ENCODE data around the gene ALDH4A1.

Gene ALDH4A1

DNA sequence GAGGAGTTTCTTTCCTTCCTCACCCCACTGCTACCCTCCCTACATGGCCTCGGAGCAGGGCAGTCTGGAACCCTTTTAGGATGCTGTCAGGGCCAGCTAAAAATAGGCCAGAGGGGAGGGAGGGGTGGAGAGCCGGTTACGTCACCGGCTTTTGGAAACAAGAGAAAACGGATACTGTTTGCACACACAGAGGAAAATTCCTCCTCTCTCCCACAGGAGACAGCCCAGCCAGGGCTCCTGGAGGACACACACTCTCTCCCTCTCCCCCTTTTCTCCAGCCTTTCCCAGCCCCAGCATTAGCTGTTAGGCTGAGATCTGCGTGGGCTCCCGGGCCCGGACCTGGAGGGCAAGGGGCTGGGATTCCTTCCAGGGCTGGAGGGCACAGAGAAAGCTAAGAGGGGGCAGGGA lies 20.0 kb upstream of the ALDH4A1 start:
- DNase-seq: no peak

GRCh38 chr1:18921516-18922251 lies 19.3 kb upstream of the ALDH4A1 start:
- DNase-seq: no peak

DNA sequence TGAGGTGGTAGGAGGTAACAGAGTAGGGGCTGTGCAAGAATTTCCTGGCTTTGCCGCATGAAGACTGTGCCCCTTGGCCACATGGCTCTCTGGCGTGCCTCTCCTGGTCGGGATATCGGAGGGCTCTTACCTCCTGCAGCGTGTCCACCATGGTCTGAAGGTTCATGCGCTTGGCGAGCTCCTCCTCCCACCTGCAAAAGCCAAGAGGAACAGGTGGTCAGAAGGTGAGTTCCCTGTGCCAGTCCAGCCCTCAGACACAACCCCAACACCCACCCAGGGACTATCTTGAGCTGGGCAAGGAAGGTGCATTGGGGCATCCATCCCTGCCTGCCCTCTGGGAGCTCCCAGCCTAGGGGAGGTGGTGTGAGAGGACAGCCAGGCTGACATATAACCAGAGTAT lies 18.6 kb upstream of the ALDH4A1 start:
- DNase-seq: no peak

GRCh38 chr1:18919956-18920355 lies 17.6 kb upstream of the ALDH4A1 start:
- DNase-seq: no peak

GRCh38 chr1:18919197-18919905 lies 17.0 kb upstream of the ALDH4A1 start:
- DNase-seq: no peak

GRCh38 chr1:18918417-18918816 lies 16.1 kb upstream of the ALDH4A1 start:
- DNase-seq: no peak

DNA sequence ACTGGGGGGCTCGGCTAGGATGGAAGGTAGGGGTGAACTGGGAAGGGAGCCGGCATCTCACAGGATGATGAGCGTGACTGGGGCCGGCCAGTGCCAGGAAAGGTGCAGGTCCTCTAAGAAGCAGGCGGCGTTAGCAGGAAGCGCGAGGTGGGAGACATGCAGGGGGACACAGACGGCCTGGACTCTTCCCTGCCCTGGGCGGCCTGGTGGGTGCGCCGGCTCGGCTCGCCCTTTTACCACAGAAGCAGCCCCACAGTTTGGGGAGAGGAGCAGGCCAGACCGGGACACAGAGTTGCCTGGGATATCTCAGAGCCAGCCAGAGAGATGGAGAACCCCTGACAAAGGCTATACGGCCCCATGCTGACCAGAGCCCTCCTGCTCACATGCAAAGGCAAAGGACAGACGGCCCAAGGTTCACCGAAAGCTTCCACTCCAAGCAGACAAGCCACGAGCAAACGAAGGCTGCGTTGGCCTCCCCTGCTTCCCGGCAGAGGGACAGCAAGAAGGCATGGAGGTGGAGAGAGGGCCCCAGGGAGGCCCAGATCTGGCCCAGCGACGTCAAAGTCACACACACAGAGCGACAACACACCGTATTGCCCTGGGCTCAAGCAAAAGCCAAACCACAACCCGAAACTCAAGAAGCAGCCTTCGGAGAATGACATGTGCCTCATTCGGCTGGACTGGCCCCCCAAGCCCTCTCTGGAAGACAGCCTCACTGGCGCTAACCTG lies 14.9 kb upstream of the ALDH4A1 start:
- no peak for DNase-seq

DNA sequence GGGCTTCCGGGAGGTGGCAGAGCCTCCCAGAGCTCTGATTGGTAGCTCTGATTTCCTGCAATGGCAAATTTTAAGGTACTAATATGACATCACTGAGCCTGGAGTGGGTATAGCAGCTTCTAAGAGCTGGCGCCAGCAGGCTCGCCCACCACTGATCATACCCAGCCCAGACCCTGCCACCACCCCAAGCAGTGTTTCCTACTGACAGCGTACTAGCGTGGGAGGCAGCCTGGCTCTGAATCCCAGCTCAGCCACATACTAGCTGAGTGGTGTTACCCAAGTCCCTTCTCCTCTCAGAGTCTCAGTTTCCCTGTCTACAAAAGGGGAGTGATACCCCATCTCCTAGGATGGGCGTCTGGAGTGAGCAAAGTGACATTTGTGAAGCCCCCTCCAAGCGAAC lies 13.0 kb upstream of the ALDH4A1 start:
- DNase-seq: no peak

- DNase-seq: peak in 1 of 2 experiments; percentile 71
Observed at GRCh38 chr1:18913065-18913835, 10.9 kb upstream of the ALDH4A1 start.

- DNase-seq: no peak
Observed at GRCh38 chr1:18912550-18912949, 10.2 kb upstream of the ALDH4A1 start.

GRCh38 chr1:18908911-18909771 lies 6.8 kb upstream of the ALDH4A1 start:
- DNase-seq: no peak

GRCh38 chr1:18907917-18908845 lies 5.8 kb upstream of the ALDH4A1 start:
- DNase-seq: no peak

DNA sequence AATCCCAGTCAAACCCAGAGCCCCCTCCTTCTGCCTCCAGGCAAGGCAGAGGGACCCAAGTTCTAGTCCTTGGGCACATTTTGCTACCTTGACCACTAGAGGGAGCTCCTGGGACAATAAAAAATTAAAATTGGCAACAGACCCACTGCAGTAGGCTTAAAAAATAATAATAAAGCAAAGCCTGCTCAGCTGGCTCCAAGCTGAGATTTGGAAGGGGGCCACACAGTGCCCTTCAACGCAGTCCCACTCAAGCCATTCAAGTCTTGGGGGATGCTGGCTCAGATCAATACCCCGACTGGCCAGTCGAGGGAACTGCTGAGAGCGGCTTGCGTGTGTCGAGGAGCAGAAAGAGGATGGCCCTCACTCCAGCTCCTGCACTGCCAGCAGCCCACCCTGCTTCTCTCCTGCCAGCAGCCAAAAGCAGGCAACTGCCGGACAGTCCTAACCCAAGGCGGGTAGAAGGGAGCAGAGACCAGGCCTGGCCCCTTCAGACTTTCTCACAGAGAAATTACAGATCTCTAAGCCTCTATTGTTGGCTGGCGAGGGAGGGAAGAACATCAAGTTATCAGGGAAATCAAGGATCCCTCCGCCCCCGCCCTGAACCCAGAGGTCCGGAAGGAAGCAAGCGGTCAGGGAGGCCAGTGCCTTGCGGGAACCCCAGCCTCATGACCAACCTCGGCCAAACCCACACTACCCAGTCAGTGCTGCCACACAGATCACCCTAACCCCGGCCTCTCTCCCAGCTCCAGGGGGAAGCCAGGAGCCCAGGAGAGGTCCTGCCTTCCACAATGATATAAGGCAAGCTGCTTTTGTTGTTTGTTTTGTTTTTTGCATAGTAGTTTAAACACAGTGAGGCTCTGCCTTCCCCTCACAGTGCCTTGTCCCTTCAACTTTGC lies 4.9 kb upstream of the ALDH4A1 start:
- DNase-seq: peak; percentile 27 to 59

DNA sequence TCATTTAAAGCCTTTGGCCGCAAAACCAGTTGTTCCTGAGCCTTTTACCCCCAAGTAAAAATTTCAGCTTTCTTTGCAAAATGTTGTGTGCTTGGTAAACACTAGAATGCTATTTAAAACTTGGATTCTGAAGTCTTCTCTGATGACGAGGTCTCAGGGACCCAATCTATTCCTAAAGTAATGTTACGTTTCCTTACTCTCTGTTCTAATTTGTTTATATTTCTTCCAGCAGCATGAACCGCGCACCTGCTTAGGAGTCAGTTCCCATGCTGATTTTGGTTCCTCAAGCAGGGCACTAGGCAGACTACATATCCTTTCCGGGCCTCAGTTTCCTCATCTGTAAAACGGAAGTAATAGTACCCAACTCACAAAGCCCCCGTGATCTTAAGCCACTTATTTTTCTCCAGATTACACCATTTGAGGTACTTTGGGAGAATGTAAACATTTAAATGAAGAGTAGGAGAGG lies 969 bp upstream of the ALDH4A1 start:
- no peak for DNase-seq

DNA sequence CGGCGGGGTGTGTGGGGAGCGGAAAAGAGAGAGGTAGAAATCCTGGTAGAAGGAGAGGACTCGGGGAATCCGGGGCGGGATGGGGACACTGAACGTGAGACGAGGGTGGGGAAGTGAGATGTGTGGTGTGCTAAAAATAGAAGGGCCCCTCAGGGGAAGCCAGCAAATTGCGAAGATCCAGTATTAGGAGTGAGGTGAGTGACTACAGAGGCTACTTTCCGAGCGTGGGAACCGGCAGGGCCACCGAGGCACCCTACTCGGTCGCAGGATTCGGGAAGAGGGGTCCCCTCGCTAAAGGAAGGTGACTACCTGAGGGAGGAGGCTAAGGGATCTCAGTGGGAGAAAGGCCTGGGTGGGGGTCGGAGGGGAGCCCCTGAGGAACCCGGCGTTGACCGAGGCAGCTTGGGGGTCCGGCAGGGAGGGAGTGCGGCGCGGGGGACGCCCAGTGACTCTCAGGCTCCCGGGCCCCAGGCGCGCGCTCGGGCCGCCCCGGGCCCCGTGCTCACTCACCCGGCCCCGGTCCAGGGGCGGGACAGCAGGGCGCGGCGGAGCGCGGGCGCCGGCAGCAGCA lies 318 bp downstream of the ALDH4A1 start:
- DNase-seq: peak in 1 of 2 experiments; percentile 15

DNA sequence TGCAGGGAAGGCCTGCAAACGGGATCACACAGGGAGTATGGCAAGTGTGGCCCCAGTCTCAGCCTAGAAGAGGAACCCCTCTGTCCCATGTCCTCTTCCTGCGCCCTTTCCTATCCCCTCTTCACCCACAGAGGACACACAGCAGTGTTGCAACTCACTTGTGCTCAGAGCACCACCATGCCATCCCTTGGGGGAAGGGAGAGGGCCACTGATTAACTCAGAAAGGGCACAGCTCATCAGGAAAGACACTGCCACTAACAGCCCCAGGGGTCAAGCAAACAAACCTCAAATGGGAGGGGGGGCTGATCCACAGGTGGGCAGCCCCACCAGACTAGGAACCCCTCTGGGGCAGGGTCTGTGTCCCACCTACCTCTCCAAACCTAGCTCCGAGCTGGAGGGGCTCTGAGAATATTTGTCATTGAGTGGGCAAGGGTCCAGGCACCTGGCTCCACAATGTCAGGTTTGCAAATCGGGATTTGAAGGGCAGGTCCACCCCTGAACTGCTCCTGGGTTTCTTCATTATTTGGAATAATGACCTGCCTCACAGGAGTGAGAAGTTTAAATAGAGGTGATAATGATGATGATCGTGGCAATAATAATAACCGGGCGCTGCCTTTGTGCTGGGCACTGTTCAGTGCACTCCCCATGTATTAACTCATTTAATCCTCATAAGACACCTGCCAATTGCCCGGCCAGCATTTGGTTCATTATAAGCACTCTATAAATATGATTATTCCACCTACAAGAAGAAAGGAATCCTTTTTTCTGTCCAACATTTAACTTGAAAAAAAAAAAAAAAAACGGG lies 1.0 kb downstream of the ALDH4A1 start:
- no peak for DNase-seq

GRCh38 chr1:18900303-18900841 lies 2.0 kb downstream of the ALDH4A1 start:
- DNase-seq: no peak
